SK-N-SH (cell line): ENCODE data around the gene LRP1-AS. TPM values are rescaled to one million over a fixed set of nuclear protein-coding genes. Genes with fewer than 3 reads are reported as not detected.

ENCODE experiments used
- CTCF ChIA-PET: fragments of 300-600, 350-600 bp; formaldehyde crosslinking; extraction: SDS; loops from one replicate; lab custom pipeline; 2021; lab: Yijun Ruan, JAX
- POLR2A ChIA-PET: fragments of 350-600 bp; sonication (Branson Sonifier 250); formaldehyde crosslinking; extraction: SDS; loops from one replicate; lab custom pipeline; 2020; ENCODE audit warnings: antibody characterized with exemption, inconsistent platforms; lab: Yijun Ruan, JAX
- DNase-seq: peaks from one replicate; pipeline ENCODE4 v3.0.0; 2012
- H2AFZ ChIP-seq: fragments of 200-600 bp; sonication (generic); 2 replicates; pipeline ENCODE4 v1.8.1; 2016; ENCODE audit warnings: antibody characterized with exemption, mild to moderate bottlenecking, low read depth
- H3F3A ChIP-seq: fragments of 200-600 bp; sonication (generic); replicated peaks from 2 replicates; pipeline ENCODE3; 2016; ENCODE audit warnings: antibody characterized with exemption, mild to moderate bottlenecking; ENCODE audit not compliant: insufficient read depth
- H3K27ac ChIP-seq, 2 experiments: fragments of 200-500 bp in 1 of 2; fragments of 200-600 bp in 1 of 2; sonication (Bioruptor generic) in 1 of 2; sonication (generic), shearing (Covaris generic) in 1 of 2; 2 replicates each; pipeline versions ENCODE4 v1.5.1 to v1.6.1; 2014 to 2016; ENCODE audit warnings: low read depth in 2 of 2, inconsistent platforms in 1 of 2, low read length in 1 of 2, mild to moderate bottlenecking in 1 of 2, mixed read lengths in 1 of 2
- H3K27me3 ChIP-seq: fragments of 200-600 bp; sonication (generic), shearing (Covaris generic); 2 replicates; pipeline ENCODE4 v1.6.1; 2016; ENCODE audit warnings: mixed run types; ENCODE audit not compliant: insufficient read depth
- H3K36me3 ChIP-seq, 2 experiments: fragments of 200-500 bp in 1 of 2; fragments of 200-600 bp in 1 of 2; sonication (Bioruptor generic) in 1 of 2; sonication (generic) in 1 of 2; replicated peaks in 1 of 2; 2 replicates each; pipeline versions ENCODE3 to v1.5.1; 2014 to 2016; ENCODE audit warnings: low read length in 1 of 2, mild to moderate bottlenecking in 1 of 2; ENCODE audit not compliant: insufficient read depth in 2 of 2, control insufficient read depth in 1 of 2
- H3K4me1 ChIP-seq, 2 experiments: fragments of 200-500 bp in 1 of 2; fragments of 200-600 bp in 1 of 2; sonication (Bioruptor generic) in 1 of 2; sonication (generic), shearing (Covaris generic) in 1 of 2; 2 replicates each; pipeline versions ENCODE4 v1.5.1 to v1.6.1; 2014 to 2016; ENCODE audit warnings: low read depth in 1 of 2, low read length in 1 of 2, mixed run types in 1 of 2; ENCODE audit not compliant: insufficient read depth in 2 of 2, control insufficient read depth in 1 of 2
- H3K4me2 ChIP-seq: fragments of 200-600 bp; sonication (generic), shearing (Covaris generic); 2 replicates; pipeline ENCODE4 v1.6.1; 2017; ENCODE audit warnings: mixed run types
- H3K4me3 ChIP-seq, 2 experiments: fragments of 200-500 bp in 1 of 2; fragments of 200-600 bp in 1 of 2; sonication (Bioruptor generic) in 1 of 2; sonication (generic), shearing (Covaris generic) in 1 of 2; 2 replicates each; pipeline versions ENCODE4 v1.5.1 to v1.8.1; 2014 to 2016; ENCODE audit warnings: low read depth in 2 of 2, inconsistent platforms in 1 of 2, low read length in 1 of 2, mild to moderate bottlenecking in 1 of 2, mixed read lengths in 1 of 2, moderate library complexity in 1 of 2
- H3K79me2 ChIP-seq: fragments of 200-600 bp; sonication (generic); 2 replicates; pipeline ENCODE4 v1.8.1; 2017; ENCODE audit warnings: mild to moderate bottlenecking; ENCODE audit not compliant: insufficient read depth
- H3K9ac ChIP-seq: fragments of 200-600 bp; sonication (generic); 2 replicates; pipeline ENCODE4 v1.6.1; 2017; ENCODE audit warnings: mixed run types
- H3K9me2 ChIP-seq: fragments of 200-600 bp; sonication (generic); 2 replicates; pipeline ENCODE4 v1.6.1; 2017; ENCODE audit warnings: mixed run types
- H3K9me3 ChIP-seq: fragments of 200-600 bp; sonication (generic); 2 replicates; pipeline ENCODE4 v1.6.1; 2017; ENCODE audit warnings: mixed run types, mild to moderate bottlenecking, moderate library complexity
- H4K20me1 ChIP-seq: fragments of 200-600 bp; sonication (generic); 2 replicates; pipeline ENCODE4 v1.6.1; 2017; ENCODE audit warnings: mild to moderate bottlenecking, mixed run types; ENCODE audit not compliant: insufficient read depth
- CHD2 ChIP-seq: fragments of 150-350 bp; IDR thresholded peaks from 2 replicates; pipeline ENCODE4 v1.6.1; 2018; ENCODE audit warnings: low read length; ENCODE audit not compliant: partially characterized antibody
- ELF1 ChIP-seq: IDR thresholded peaks from 2 replicates; pipeline ENCODE4 v1.4.0; 2012
- EP300 ChIP-seq, 2 experiments: IDR thresholded peaks; 2 replicates each; pipeline versions ENCODE4 v1.4.0 to v1.6.1; 2012; ENCODE audit warnings: borderline replicate concordance in 1 of 2, low read depth in 1 of 2, low read length in 1 of 2
- EZH2phosphoT487 ChIP-seq: fragments of 200-600 bp; sonication (generic); IDR thresholded peaks from 2 replicates; pipeline ENCODE4 v1.6.1; 2017; ENCODE audit warnings: low read depth, mixed run types, mild to moderate bottlenecking, antibody characterized with exemption, moderate library complexity, borderline replicate concordance
- FOXJ3 ChIP-seq: sonication (generic); formaldehyde crosslinking; IDR thresholded peaks from 2 replicates; pipeline ENCODE4 v1.5.1; 2020; ENCODE audit warnings: mild to moderate bottlenecking, missing genetic modification reagents
- FOXM1 ChIP-seq: IDR thresholded peaks from 2 replicates; pipeline ENCODE4 v1.4.0; 2012; ENCODE audit warnings: low read depth, mild to moderate bottlenecking
- GATA2 ChIP-seq: sonication (generic); formaldehyde crosslinking; IDR thresholded peaks from 2 replicates; pipeline ENCODE4 v1.5.0; 2020; ENCODE audit warnings: mild to moderate bottlenecking, missing genetic modification reagents
- IRF3 ChIP-seq: fragments of 150-350 bp; IDR thresholded peaks from 2 replicates; pipeline ENCODE4 v1.6.1; 2016; ENCODE audit warnings: mild to moderate bottlenecking, low read depth, low read length
- MXI1 ChIP-seq: IDR thresholded peaks from 2 replicates; pipeline ENCODE4 v1.6.1; 2012; ENCODE audit warnings: mild to moderate bottlenecking, low read depth, low read length, improper control_type of control experiment
- NFIC ChIP-seq: IDR thresholded peaks from 2 replicates; pipeline ENCODE4 v1.4.0; 2012; ENCODE audit warnings: borderline replicate concordance
- NRF1 ChIP-seq: IDR thresholded peaks from 2 replicates; pipeline ENCODE4 v1.6.1; 2012; ENCODE audit warnings: low read depth, mild to moderate bottlenecking, low read length
- RAD21 ChIP-seq: IDR thresholded peaks from 2 replicates; pipeline ENCODE4 v1.6.1; 2012; ENCODE audit warnings: mild to moderate bottlenecking, low read length
- RCOR1 ChIP-seq: fragments of 150-350 bp; IDR thresholded peaks from 2 replicates; pipeline ENCODE4 v1.6.1; 2017; ENCODE audit warnings: antibody characterized with exemption, low read length
- RXRA ChIP-seq: IDR thresholded peaks from 2 replicates; pipeline ENCODE4 v1.4.0; 2012; ENCODE audit warnings: low read depth, mild to moderate bottlenecking, borderline replicate concordance
- TCF12 ChIP-seq: IDR thresholded peaks from 2 replicates; pipeline ENCODE4 v1.4.0; 2012
- WGBS: methylation state at CpG from one replicate; pipeline ENCODE4 v1.1.6; 2017; ENCODE audit warnings: low lambda C conversion rate; 5-methylcytosine and 5-hydroxymethylcytosine counted together
- polyA plus RNA-seq, 3 experiments: library from polyadenylated mRNA; depleted of rRNA; stranded (reverse); fragments of >200 nt; gene quantifications; 2 replicates each; pipeline ENCODE4 v1.2.3, GENCODE V29; 2012
- TF ChIP-seq, protein P1 (sequence below): fragments of 150-350 bp; IDR thresholded peaks from 2 replicates; pipeline ENCODE4 v1.6.1; 2017; ENCODE audit warnings: antibody characterized with exemption, low read length, low read depth, borderline replicate concordance
- TF ChIP-seq, protein P2 (sequence below): IDR thresholded peaks from 2 replicates; pipeline ENCODE4 v1.4.0; 2012; ENCODE audit warnings: low read depth, borderline replicate concordance

The LRP1-AS gene
- polyA plus RNA-seq, 1 of the 3 experiments (the other 2 are of a cell fraction), result not detected

GRCh38 chr12:57159311-57159710 is 11.9 kb upstream of the LRP1-AS start:
- H3K36me3 ChIP-seq, result peaks cover 47 to 80% of the 10 kb centered on the region in 2 experiments
- no peak overlapping the region for H3K4me2 ChIP-seq
- 96% methylated on average over 4 of the region's 4 CpGs for WGBS
- no peak for TF ChIP-seq GATA2 (CRISPR knock-in tag)
- no peak for TF ChIP-seq FOXM1
- TF ChIP-seq, protein P1, sequence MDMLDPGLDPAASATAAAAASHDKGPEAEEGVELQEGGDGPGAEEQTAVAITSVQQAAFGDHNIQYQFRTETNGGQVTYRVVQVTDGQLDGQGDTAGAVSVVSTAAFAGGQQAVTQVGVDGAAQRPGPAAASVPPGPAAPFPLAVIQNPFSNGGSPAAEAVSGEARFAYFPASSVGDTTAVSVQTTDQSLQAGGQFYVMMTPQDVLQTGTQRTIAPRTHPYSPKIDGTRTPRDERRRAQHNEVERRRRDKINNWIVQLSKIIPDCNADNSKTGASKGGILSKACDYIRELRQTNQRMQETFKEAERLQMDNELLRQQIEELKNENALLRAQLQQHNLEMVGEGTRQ, result no peak
- TF ChIP-seq IRF3, result no peak
- no peak for TF ChIP-seq EP300 (IDR thresholded peaks at IDR 0.05; ENCODE audit: borderline replicate concordance in 1 of 2, low read depth in 1 of 2, low read length in 1 of 2)
- TF ChIP-seq, protein P2, sequence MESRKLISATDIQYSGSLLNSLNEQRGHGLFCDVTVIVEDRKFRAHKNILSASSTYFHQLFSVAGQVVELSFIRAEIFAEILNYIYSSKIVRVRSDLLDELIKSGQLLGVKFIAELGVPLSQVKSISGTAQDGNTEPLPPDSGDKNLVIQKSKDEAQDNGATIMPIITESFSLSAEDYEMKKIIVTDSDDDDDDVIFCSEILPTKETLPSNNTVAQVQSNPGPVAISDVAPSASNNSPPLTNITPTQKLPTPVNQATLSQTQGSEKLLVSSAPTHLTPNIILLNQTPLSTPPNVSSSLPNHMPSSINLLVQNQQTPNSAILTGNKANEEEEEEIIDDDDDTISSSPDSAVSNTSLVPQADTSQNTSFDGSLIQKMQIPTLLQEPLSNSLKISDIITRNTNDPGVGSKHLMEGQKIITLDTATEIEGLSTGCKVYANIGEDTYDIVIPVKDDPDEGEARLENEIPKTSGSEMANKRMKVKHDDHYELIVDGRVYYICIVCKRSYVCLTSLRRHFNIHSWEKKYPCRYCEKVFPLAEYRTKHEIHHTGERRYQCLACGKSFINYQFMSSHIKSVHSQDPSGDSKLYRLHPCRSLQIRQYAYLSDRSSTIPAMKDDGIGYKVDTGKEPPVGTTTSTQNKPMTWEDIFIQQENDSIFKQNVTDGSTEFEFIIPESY, result no peak
- no peak for TF ChIP-seq FOXJ3 (CRISPR knock-in tag)
- no peak for TF ChIP-seq RXRA
- TF ChIP-seq MXI1, result no peak
- no peak for TF ChIP-seq NFIC
- no peak for TF ChIP-seq ELF1
- TF ChIP-seq RCOR1, result no peak
- TF ChIP-seq EZH2phosphoT487, result no peak
- TF ChIP-seq RAD21, result no peak
- no peak for TF ChIP-seq TCF12
- no peak for TF ChIP-seq CHD2
- TF ChIP-seq NRF1, result no peak
- CTCF ChIA-PET, result interaction anchor here (0.9 to 33.3 kb wide), 7 partner anchors 21 to 90 kb away, joined by 3 to 616 read pairs (median 6); partner anchors contain the start of gene LRP1
- 0 out of 2 replicates have a peak, but pooled peaks cover 2% of the 10 kb centered on the region for H3K79me2 ChIP-seq
- no peak for DNase-seq
- POLR2A ChIA-PET, result interaction anchor here (1.6 kb wide), 1 partner anchor 31 kb away, joined by 4 read pairs; the partner anchor contains the start of gene LRP1
- H4K20me1 ChIP-seq, result no peaks in the 10 kb centered on the region
- peak overlapping the region in 1 of 2 experiments; percentile 62; a peak in 2 of 4 replicates for H3K27ac ChIP-seq
- no peak overlapping the region for H2AFZ ChIP-seq
- no peaks in the 10 kb centered on the region for H3K27me3 ChIP-seq
- no peak overlapping the region for H3K4me3 ChIP-seq
- no peak overlapping the region for H3K9ac ChIP-seq
- H3K4me1 ChIP-seq, result peaks cover 0 to 27% of the 10 kb centered on the region in 2 experiments; a peak in 1 of 4 replicates
- no peaks in the 10 kb centered on the region for H3F3A ChIP-seq
- H3K9me3 ChIP-seq, result no peaks in the 10 kb centered on the region
- H3K9me2 ChIP-seq, result no peaks in the 10 kb centered on the region
